GM12864 (cell line): Measurements from ENCODE around the gene NOS1.
A peak's percentile ranks its signal among the peaks of the same experiment; 100 is the strongest.

Source experiments
- DNase-seq: peaks from one replicate; pipeline ENCODE4 v3.0.0-alpha.2; 2011; ENCODE audit warnings: low read depth
- H3K4me3 ChIP-seq: 2 replicates; pipeline ENCODE4 v1.5.1; 2011; ENCODE audit warnings: mild to moderate bottlenecking, low read depth, low read length, control low read depth
- CTCF ChIP-seq: IDR thresholded peaks from 2 replicates; pipeline ENCODE4 v1.5.1; 2011; ENCODE audit warnings: low read depth, mild to moderate bottlenecking, moderate library complexity, low read length, control low read depth, inconsistent platforms; ENCODE audit errors: missing control alignments

NOS1 gene

GRCh38 chr12:117192057-117192456 is 169.4 kb downstream of the NOS1 start:
- TF ChIP-seq CTCF, result no peak
- DNase-seq, result no peak
- H3K4me3 ChIP-seq, result no peak overlapping the region

- H3K4me3 ChIP-seq, result peak within 1 kb of the TSS; percentile 97
Observed at GRCh38 chr12:117190210-117190781, 171.1 kb downstream of the NOS1 start, which contains the start of gene FBXO21. FBXO21 (minus strand) TSS chr12:117190470; CDS start chr12:117190456, 14 bp downstream.

GRCh38 chr12:117189725-117190209 is 171.7 kb downstream of the NOS1 start:
- TF ChIP-seq CTCF, result no peak
- H3K4me3 ChIP-seq, result peak overlapping the region; percentile 97
- DNase-seq, result no peak

More at GRCh38 chr12:117190210-117190781, 171.1 kb downstream of the NOS1 start, which contains the start of gene FBXO21:
- peak; percentile 36 for DNase-seq
- no peak for TF ChIP-seq CTCF

- no peak for TF ChIP-seq CTCF
- DNase-seq, result no peak
- peak overlapping the region; percentile 97 for H3K4me3 ChIP-seq
Observed at GRCh38 chr12:117188961-117189724, 172.3 kb downstream of the NOS1 start.

GRCh38 chr12:117188121-117188665 is 173.2 kb downstream of the NOS1 start:
- DNase-seq, result no peak
- no peak for TF ChIP-seq CTCF
- no peak overlapping the region for H3K4me3 ChIP-seq

- DNase-seq, result no peak
- no peak overlapping the region for H3K4me3 ChIP-seq
- no peak for TF ChIP-seq CTCF
Observed at GRCh38 chr12:117187421-117187820, 174.0 kb downstream of the NOS1 start.
